ENCODE data around the gene SHISAL2A.

- TF ChIP-seq POLR2A (IDR thresholded peaks at IDR 0.05; ENCODE audit: low read depth, low read length) (no peak), POLR2AphosphoS5 (IDR thresholded peaks at IDR 0.05; ENCODE audit: low read depth, low read length) (no peak)
These were observed 60.9 kb downstream of the SHISAL2A start for GRCh38 chr1:52693843-52694242.
